Mesenchymal stem cell (in vitro differentiated cells and primary cell): ENCODE results near the gene MSI2.

Experiments
- DNase-seq: peaks from one replicate; pipeline ENCODE4 v3.0.0-alpha.2; 2013
- H2AFZ ChIP-seq: one replicate; pipeline ENCODE4 v1.6.1; 2013; ENCODE audit warnings: low read depth, mild to moderate bottlenecking, control low read depth, inconsistent platforms, low read length, moderate library complexity
- H2AK5ac ChIP-seq: 2 replicates; pipeline ENCODE4 v1.6.1; 2013; ENCODE audit warnings: low read length, moderate library complexity, mild to moderate bottlenecking, inconsistent platforms; ENCODE audit not compliant: severe bottlenecking
- H2BK120ac ChIP-seq: one replicate; pipeline ENCODE4 v1.6.1; 2013; ENCODE audit warnings: low read depth, mild to moderate bottlenecking, inconsistent platforms, low read length, moderate library complexity
- H2BK12ac ChIP-seq, 2 experiments: one replicate each; pipeline ENCODE4 v1.6.1; 2013; ENCODE audit warnings: inconsistent platforms in 2 of 2, low read length in 2 of 2, mild to moderate bottlenecking in 2 of 2, moderate library complexity in 2 of 2, control low read depth in 1 of 2
- H2BK15ac ChIP-seq: one replicate; pipeline ENCODE4 v1.6.1; 2013; ENCODE audit warnings: mild to moderate bottlenecking, low read depth, inconsistent platforms; ENCODE audit not compliant: poor library complexity, severe bottlenecking
- H2BK5ac ChIP-seq: 2 replicates; pipeline ENCODE4 v1.6.1; 2013; ENCODE audit warnings: low read depth, mild to moderate bottlenecking, low read length, control low read depth, inconsistent platforms; ENCODE audit not compliant: poor library complexity, severe bottlenecking
- H3K14ac ChIP-seq, 2 experiments: one replicate each; pipeline ENCODE4 v1.6.1; 2013; ENCODE audit warnings: inconsistent platforms in 2 of 2, low read length in 2 of 2, control low read depth in 1 of 2, mild to moderate bottlenecking in 1 of 2, moderate library complexity in 1 of 2
- H3K18ac ChIP-seq, 2 experiments: one replicate each; pipeline ENCODE4 v1.6.1; 2013; ENCODE audit warnings: inconsistent platforms in 2 of 2, low read length in 2 of 2, control low read depth in 1 of 2, low read depth in 1 of 2, mild to moderate bottlenecking in 1 of 2
- H3K23ac ChIP-seq, 2 experiments: one replicate each; pipeline ENCODE4 v1.6.1; 2013; ENCODE audit warnings: inconsistent platforms in 2 of 2, low read length in 2 of 2, mild to moderate bottlenecking in 2 of 2, moderate library complexity in 2 of 2, control low read depth in 1 of 2
- H3K27ac ChIP-seq: 2 replicates; pipeline ENCODE4 v1.5.1; 2013; ENCODE audit warnings: mild to moderate bottlenecking, moderate library complexity, low read length, control low read depth, inconsistent platforms; ENCODE audit not compliant: poor library complexity, severe bottlenecking
- H3K27me3 ChIP-seq, 2 experiments: 2 replicates each; pipeline versions ENCODE4 v1.6.1 to v1.7.0; 2013; ENCODE audit warnings: low read length in 2 of 2, mild to moderate bottlenecking in 2 of 2, moderate library complexity in 2 of 2, control low read depth in 1 of 2, inconsistent platforms in 1 of 2; ENCODE audit not compliant: control insufficient read depth in 1 of 2, insufficient read depth in 1 of 2
- H3K36me3 ChIP-seq, 2 experiments: 2 replicates each; pipeline versions ENCODE4 v1.6.1 to v1.7.0; 2013; ENCODE audit warnings: low read length in 2 of 2, control low read depth in 1 of 2, inconsistent platforms in 1 of 2, low read depth in 1 of 2, mild to moderate bottlenecking in 1 of 2; ENCODE audit not compliant: insufficient read depth in 2 of 2, control insufficient read depth in 1 of 2
- H3K4ac ChIP-seq, 2 experiments: one replicate each; pipeline ENCODE4 v1.6.1; 2013; ENCODE audit warnings: inconsistent platforms in 2 of 2, low read length in 2 of 2, mild to moderate bottlenecking in 2 of 2, moderate library complexity in 2 of 2, control low read depth in 1 of 2, low read depth in 1 of 2
- H3K4me1 ChIP-seq: 2 replicates; pipeline ENCODE4 v1.6.1; 2013; ENCODE audit warnings: low read depth, low read length, control low read depth; ENCODE audit not compliant: control insufficient read depth, insufficient read depth
- H3K4me2 ChIP-seq: 2 replicates; pipeline ENCODE4 v1.6.1; 2013; ENCODE audit warnings: low read length, mild to moderate bottlenecking, inconsistent platforms; ENCODE audit not compliant: poor library complexity, severe bottlenecking
- H3K4me3 ChIP-seq, 2 experiments: 2 replicates each; pipeline versions ENCODE4 v1.5.1 to v1.7.0; 2013; ENCODE audit warnings: low read length in 2 of 2, mild to moderate bottlenecking in 2 of 2, control low read depth in 1 of 2, low read depth in 1 of 2; ENCODE audit not compliant: insufficient read depth in 1 of 2
- H3K79me1 ChIP-seq: replicated peaks from 2 replicates; pipeline ENCODE4 v1.6.1; 2013; ENCODE audit warnings: mild to moderate bottlenecking, control low read depth, low read length, inconsistent platforms; ENCODE audit not compliant: poor library complexity, severe bottlenecking
- H3K9ac ChIP-seq: 2 replicates; pipeline ENCODE4 v1.7.0; 2013; ENCODE audit warnings: mild to moderate bottlenecking, low read length, moderate library complexity
- H3K9me3 ChIP-seq: 2 replicates; pipeline ENCODE4 v1.7.0; 2013; ENCODE audit warnings: mild to moderate bottlenecking, low read length; ENCODE audit not compliant: control insufficient read depth
- H4K8ac ChIP-seq: one replicate; pipeline ENCODE4 v1.6.1; 2013; ENCODE audit warnings: inconsistent platforms, mild to moderate bottlenecking, low read length, moderate library complexity
- H4K91ac ChIP-seq: one replicate; pipeline ENCODE4 v1.6.1; 2013; ENCODE audit warnings: mild to moderate bottlenecking, low read length, inconsistent platforms
- WGBS: methylation state at CpG from one replicate; pipeline ENCODE4 v1.1.7; 2013; ENCODE audit warnings: mixed read lengths; 5-methylcytosine and 5-hydroxymethylcytosine counted together

MSI2 gene

GRCh38 chr17:57236686-57237299 lies 19.5 kb upstream of the MSI2 start:
- Histone ChIP-seq H3K18ac (no peak overlapping the region), H2BK120ac (no peak overlapping the region), H3K9me3 (no peaks in the 10 kb centered on the region), H3K14ac (no peak overlapping the region), H3K27me3 (peaks cover 27 to 37% of the 10 kb centered on the region in 2 experiments), H3K4ac (no peak overlapping the region), H4K8ac (no peak overlapping the region), H3K9ac (no peak overlapping the region), H2AK5ac (no peak overlapping the region), H3K36me3 (no peaks in the 10 kb centered on the region), H3K4me3 (no peak overlapping the region), H2AFZ (no peak overlapping the region), H2BK15ac (no peak overlapping the region), H2BK12ac (no peak overlapping the region), H4K91ac (no peak overlapping the region), H3K79me1 (no peaks in the 10 kb centered on the region), H3K4me2 (no peak overlapping the region), H3K4me1 (no peaks in the 10 kb centered on the region), H3K27ac (no peak overlapping the region), H2BK5ac (no peak overlapping the region), H3K23ac (no peak overlapping the region)
- DNase-seq = no peak
- 93% methylated on average over 5 of the region's 5 CpGs for WGBS

DNA sequence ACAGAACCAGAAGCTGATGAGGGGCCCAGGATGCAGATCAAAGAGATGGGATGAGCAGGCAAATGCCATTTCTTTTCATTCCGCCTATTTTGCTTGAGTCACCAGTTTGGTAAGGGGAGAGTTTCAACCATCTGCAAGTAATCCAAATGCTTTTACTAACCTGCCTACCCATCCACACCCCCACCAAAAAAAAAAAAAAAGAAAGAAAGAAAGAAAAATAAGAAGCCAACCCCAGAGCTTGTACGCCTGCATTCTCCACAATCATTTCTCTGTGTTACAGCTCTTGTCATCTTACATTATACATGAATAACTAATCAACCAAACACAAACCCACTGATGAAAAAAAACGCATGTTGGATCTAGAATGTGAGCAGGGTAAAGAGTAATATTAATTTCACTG lies 15.7 kb upstream of the MSI2 start:
- WGBS = 83% methylated on average over 2 of the region's 3 CpGs
- Histone ChIP-seq H3K9me3 (no peaks in the 10 kb centered on the region), H3K18ac (no peak overlapping the region), H3K4ac (no peak overlapping the region), H3K27ac (no peak overlapping the region), H2BK15ac (no peak overlapping the region), H3K9ac (no peak overlapping the region), H2AFZ (no peak overlapping the region), H4K8ac (no peak overlapping the region), H3K79me1 (no peaks in the 10 kb centered on the region), H3K23ac (no peak overlapping the region), H2BK12ac (no peak overlapping the region), H3K14ac (no peak overlapping the region), H2AK5ac (no peak overlapping the region), H3K36me3 (no peaks in the 10 kb centered on the region), H3K4me3 (no peak overlapping the region), H3K4me2 (no peak overlapping the region), H4K91ac (no peak overlapping the region), H3K27me3 (peaks cover 24 to 60% of the 10 kb centered on the region in 2 experiments), H2BK120ac (no peak overlapping the region), H2BK5ac (no peak overlapping the region), H3K4me1 (peaks cover 3% of the 10 kb centered on the region)
- DNase-seq = no peak

- H2AFZ ChIP-seq = no peak overlapping the region
- no peak overlapping the region for H3K4ac ChIP-seq
- peaks cover 3% of the 10 kb centered on the region for H3K4me1 ChIP-seq
- no peak overlapping the region for H2BK15ac ChIP-seq
- H2BK12ac ChIP-seq = no peak overlapping the region
- WGBS = 68% methylated on average over 7 of the region's 7 CpGs
- H3K4me2 ChIP-seq = no peak overlapping the region
- H3K18ac ChIP-seq = no peak overlapping the region
- no peak overlapping the region for H3K4me3 ChIP-seq
- peak; percentile 33 for DNase-seq
- H4K91ac ChIP-seq = no peak overlapping the region
- H3K9me3 ChIP-seq = peaks cover 8% of the 10 kb centered on the region
- H3K23ac ChIP-seq = no peak overlapping the region
- no peak overlapping the region for H2BK120ac ChIP-seq
- H3K36me3 ChIP-seq = no peaks in the 10 kb centered on the region
- H2BK5ac ChIP-seq = no peak overlapping the region
- H3K27me3 ChIP-seq = peaks cover 18 to 61% of the 10 kb centered on the region in 2 experiments
- peak overlapping the region; percentile 43 for H4K8ac ChIP-seq
- H3K27ac ChIP-seq = no peak overlapping the region
- H3K9ac ChIP-seq = no peak overlapping the region
- H3K79me1 ChIP-seq = no peaks in the 10 kb centered on the region
- no peak overlapping the region for H2AK5ac ChIP-seq
- H3K14ac ChIP-seq = no peak overlapping the region
Measured at GRCh38 chr17:57242148-57242547, 14.2 kb upstream of the MSI2 start.

DNA sequence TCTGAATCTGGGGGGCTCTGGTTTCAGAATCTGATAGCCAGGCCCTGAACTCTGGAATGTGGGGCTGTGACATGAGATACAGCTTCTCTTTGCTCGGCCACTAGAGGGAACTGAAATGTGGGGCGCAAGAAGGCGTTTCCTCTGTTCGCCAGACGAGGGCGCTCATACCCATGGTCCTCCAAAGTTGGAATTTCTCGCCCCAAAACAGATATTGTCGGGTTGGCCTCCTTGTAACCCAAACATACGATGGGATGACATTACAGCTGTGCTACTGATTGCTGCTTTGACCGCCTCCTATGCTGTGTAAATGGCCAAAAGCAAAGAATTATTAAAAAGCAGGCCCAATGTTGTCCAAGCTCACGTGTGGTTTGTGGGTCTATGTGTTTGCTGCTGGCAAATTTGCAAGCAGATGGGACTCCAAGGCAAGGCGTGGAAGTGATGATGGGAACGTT lies 13.1 kb upstream of the MSI2 start:
- H2AK5ac ChIP-seq = no peak overlapping the region

More for the DNA sequence above, 13.1 kb upstream of the MSI2 start:
- Histone ChIP-seq H3K14ac (no peak overlapping the region), H3K23ac (no peak overlapping the region), H2BK5ac (no peak overlapping the region), H3K27me3 (peaks cover 14 to 56% of the 10 kb centered on the region in 2 experiments), H3K27ac (no peak overlapping the region), H3K4me2 (no peak overlapping the region), H3K9ac (no peak overlapping the region), H3K4me1 (peaks cover 3% of the 10 kb centered on the region), H2BK15ac (no peak overlapping the region), H2AFZ (no peak overlapping the region), H2BK12ac (peak overlapping the region; percentile 61 to 67), H4K8ac (no peak overlapping the region), H4K91ac (no peak overlapping the region), H3K79me1 (no peaks in the 10 kb centered on the region), H3K18ac (no peak overlapping the region), H3K9me3 (peaks cover 8% of the 10 kb centered on the region), H3K4ac (no peak overlapping the region), H2BK120ac (no peak overlapping the region), H3K4me3 (no peak overlapping the region), H3K36me3 (no peaks in the 10 kb centered on the region)
- DNase-seq = peak; percentile 65
- WGBS = 27% methylated on average over 13 of the region's 13 CpGs
